Measurements from ENCODE around the gene ZNF747.
"Not testable (repeated sequence)": the region's sequence is repeated elsewhere in the genome, so short reads cannot be mapped to it uniquely, and the experiment has no call there.

The ZNF747 gene

GRCh38 chr16:30557957-30558788 lies 23.5 kb upstream of the ZNF747 start, which contains the start of gene ZNF764:
Gene ZNF764, minus strand, starts transcription at chr16:30558374. Its CDS starts 192 bp downstream, at chr16:30558182.
- peak; percentile 74 for DNase-seq (ENCODE audit: low read depth)

GRCh38 chr16:30557707-30557956 lies 23.0 kb upstream of the ZNF747 start:
- no peak for DNase-seq (ENCODE audit: low read depth)

GRCh38 chr16:30556125-30556473 lies 21.4 kb upstream of the ZNF747 start:
- DNase-seq (ENCODE audit: low read depth): no peak

- DNase-seq (ENCODE audit: low read depth): no peak
Observed at GRCh38 chr16:30555315-30556124, 20.9 kb upstream of the ZNF747 start.

- no peak for DNase-seq (ENCODE audit: low read depth)
Observed at GRCh38 chr16:30554557-30555314, 20.1 kb upstream of the ZNF747 start.

GRCh38 chr16:30553393-30553899 lies 18.8 kb upstream of the ZNF747 start:
- no peak for DNase-seq (ENCODE audit: low read depth)

GRCh38 chr16:30552956-30553355 lies 18.3 kb upstream of the ZNF747 start:
- DNase-seq (ENCODE audit: low read depth): no peak

- no peak for DNase-seq (ENCODE audit: low read depth)
Observed at GRCh38 chr16:30551781-30552180, 17.1 kb upstream of the ZNF747 start.

GRCh38 chr16:30548416-30549253 lies 14.0 kb upstream of the ZNF747 start:
- DNase-seq (ENCODE audit: low read depth): no peak

GRCh38 chr16:30546115-30546514 lies 11.5 kb upstream of the ZNF747 start:
- DNase-seq (ENCODE audit: low read depth): no peak

- no peak for DNase-seq (ENCODE audit: low read depth)
Observed at GRCh38 chr16:30543067-30543466, 8.4 kb upstream of the ZNF747 start.

- no peak for DNase-seq (ENCODE audit: low read depth)
Observed at GRCh38 chr16:30541502-30542329, 7.1 kb upstream of the ZNF747 start.

GRCh38 chr16:30540916-30541464 lies 6.3 kb upstream of the ZNF747 start:
- DNase-seq (ENCODE audit: low read depth): not testable (repeated sequence)

GRCh38 chr16:30539986-30540526 lies 5.4 kb upstream of the ZNF747 start:
- DNase-seq (ENCODE audit: low read depth): not testable (repeated sequence)

GRCh38 chr16:30539000-30539964 lies 4.6 kb upstream of the ZNF747 start:
- DNase-seq (ENCODE audit: low read depth): no peak

GRCh38 chr16:30536391-30537024 lies 1.9 kb upstream of the ZNF747 start:
- not testable (repeated sequence) for DNase-seq (ENCODE audit: low read depth)

GRCh38 chr16:30535777-30536190 lies 1.1 kb upstream of the ZNF747 start:
- DNase-seq (ENCODE audit: low read depth): no peak

- DNase-seq (ENCODE audit: low read depth): no peak
Observed at GRCh38 chr16:30535106-30535776, 583 bp upstream of the ZNF747 start.

Data from stimulated activated CD8-positive, alpha-beta memory T cell treated with anti-CD3 and anti-CD28 coated beads, Interleukin-15, amount 100 ng/mL, for 24 hours (primary cell).